AG09309 (cell line): ENCODE data around the gene SLC12A7.

Source experiments
- DNase-seq: peaks from one replicate; pipeline ENCODE4 v3.0.0-alpha.2; 2010; ENCODE audit warnings: low read depth
- H3K4me3 ChIP-seq: 2 replicates; pipeline ENCODE4 v1.5.1; 2011; ENCODE audit warnings: mild to moderate bottlenecking, low read depth, low read length, moderate library complexity; ENCODE audit not compliant: control insufficient read depth
- CTCF ChIP-seq: IDR thresholded peaks from 2 replicates; pipeline ENCODE4 v1.5.1; 2011; ENCODE audit warnings: mild to moderate bottlenecking, low read depth, low read length, inconsistent platforms; ENCODE audit not compliant: insufficient read depth, control insufficient read depth; ENCODE audit errors: missing control alignments

Gene SLC12A7

GRCh38 chr5:1119312-1119831, 7.5 kb upstream of the SLC12A7 start:
- DNase-seq = no peak
- no peak for TF ChIP-seq CTCF

GRCh38 chr5:1118738-1119137, 6.9 kb upstream of the SLC12A7 start:
- DNase-seq = no peak
- no peak overlapping the region for H3K4me3 ChIP-seq
- TF ChIP-seq CTCF = no peak

More at GRCh38 chr5:1119312-1119831, 7.5 kb upstream of the SLC12A7 start:
- H3K4me3 ChIP-seq = no peak overlapping the region

GRCh38 chr5:1118231-1118698, 6.4 kb upstream of the SLC12A7 start:
- no peak for TF ChIP-seq CTCF
- H3K4me3 ChIP-seq = no peak overlapping the region
- no peak for DNase-seq

- TF ChIP-seq CTCF = no peak
- no peak overlapping the region for H3K4me3 ChIP-seq
- no peak for DNase-seq
These were observed 5.1 kb upstream of the SLC12A7 start for GRCh38 chr5:1116977-1117376.

GRCh38 chr5:1116109-1116740, 4.4 kb upstream of the SLC12A7 start:
- TF ChIP-seq CTCF = no peak
- no peak for DNase-seq
- no peak overlapping the region for H3K4me3 ChIP-seq

- H3K4me3 ChIP-seq = no peak overlapping the region
- TF ChIP-seq CTCF = no peak
These were observed 3.4 kb upstream of the SLC12A7 start for GRCh38 chr5:1115123-1115815.

More at GRCh38 chr5:1115123-1115815, 3.4 kb upstream of the SLC12A7 start:
- no peak for DNase-seq
